ENCODE results near the gene NTMT1.

The NTMT1 gene
- total RNA-seq = 24.5 to 42.6 (median 34.6) reads per million in 9 experiments

GRCh38 chr9:129626079-129626624 is at the start of gene NTMT1:
Gene NTMT1, plus strand, starts transcription at chr9:129626163. Its CDS starts 6,541 bp downstream, at chr9:129632704.
- Mint-ChIP-seq H3K4me3 (peak within 1 kb of the TSS; percentile 83 to 89), H3K36me3 (ENCODE audit: insufficient read depth) (peaks cover 33% of the 10 kb centered on the region), H3K4me1 (ENCODE audit: low read depth in 2 of 2) (peaks cover 42 to 46% of the 10 kb centered on the region in 2 donors), H3K27me3 (peaks cover 4 to 23% of the 10 kb centered on the region in 2 donors), H3K9me3 (no peaks in the 10 kb centered on the region), H3K27ac (peak within 1 kb of the TSS; percentile 95 to 96)
- ATAC-seq (replicated peaks) = peak; percentile 81
- DNase-seq = peak; percentile 88 to 94 (median 92)

GRCh38 chr9:129576546-129577543 is 49.1 kb upstream of the NTMT1 start:
- Mint-ChIP-seq H3K4me3 (no peak overlapping the region), H3K4me1 (ENCODE audit: low read depth in 2 of 2) (peaks cover 11 to 21% of the 10 kb centered on the region in 2 donors), H3K27ac (no peak overlapping the region), H3K36me3 (ENCODE audit: insufficient read depth) (no peaks in the 10 kb centered on the region), H3K9me3 (no peaks in the 10 kb centered on the region), H3K27me3 (peaks cover 0 to 4% of the 10 kb centered on the region in 2 donors)
- no peak for ATAC-seq (replicated peaks)
- no peak for DNase-seq

GRCh38 chr9:129579294-129579693 is 46.7 kb upstream of the NTMT1 start:
- peak overlapping the region in 1 of 2 donors; percentile 17 for H3K27ac Mint-ChIP-seq
- H3K9me3 Mint-ChIP-seq = peaks cover 0 to 2% of the 10 kb centered on the region in 2 donors
- ATAC-seq (replicated peaks) (no peak), DNase-seq (no peak)
- peak overlapping the region in 1 of 2 donors; percentile 31 for H3K4me3 Mint-ChIP-seq
- H3K4me1 Mint-ChIP-seq (ENCODE audit: low read depth in 2 of 2) = peaks cover 14 to 33% of the 10 kb centered on the region in 2 donors
- no peaks in the 10 kb centered on the region for H3K27me3 Mint-ChIP-seq
- H3K36me3 Mint-ChIP-seq (ENCODE audit: insufficient read depth) = no peaks in the 10 kb centered on the region

DNA sequence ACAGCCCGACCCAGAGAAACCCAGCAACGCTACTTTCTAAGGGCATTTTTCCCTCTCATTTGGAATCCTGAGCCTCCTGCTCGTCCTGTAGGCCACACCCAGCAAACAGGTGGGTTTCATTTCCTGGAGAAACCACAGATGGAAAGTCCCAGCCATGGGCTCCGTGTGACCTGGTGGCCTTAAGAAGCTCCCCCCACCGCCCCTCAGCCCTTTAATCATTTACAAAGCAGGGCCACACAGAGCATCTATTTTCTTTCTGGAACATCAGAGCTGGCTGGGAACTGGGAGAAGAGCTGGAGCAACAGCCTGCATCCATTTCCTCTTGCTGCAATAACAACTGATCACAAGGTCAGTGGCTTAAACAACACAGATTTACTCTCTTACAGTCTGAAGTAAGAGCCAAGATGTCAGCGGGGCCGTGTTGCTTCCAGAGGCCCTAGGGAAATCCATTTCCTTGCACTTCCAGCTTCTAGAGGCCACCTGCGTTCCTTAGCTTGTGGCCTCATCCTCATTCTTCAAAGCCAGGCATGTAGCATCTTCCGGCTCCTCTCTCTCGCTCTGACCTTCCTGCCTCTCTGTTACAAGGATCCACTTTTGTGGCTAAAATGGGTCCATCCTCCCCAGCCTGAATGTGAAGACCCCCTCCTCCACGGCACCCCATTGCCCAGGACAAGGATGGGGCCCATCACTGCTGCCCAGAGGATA is 45.6 kb upstream of the NTMT1 start:
- Mint-ChIP-seq H3K4me1 (ENCODE audit: low read depth in 2 of 2) (peaks cover 18 to 41% of the 10 kb centered on the region in 2 donors), H3K4me3 (peak overlapping the region in 1 of 2 donors; percentile 31), H3K9me3 (peaks cover 0 to 2% of the 10 kb centered on the region in 2 donors), H3K27me3 (no peaks in the 10 kb centered on the region), H3K36me3 (ENCODE audit: insufficient read depth) (no peaks in the 10 kb centered on the region), H3K27ac (peak overlapping the region in 1 of 2 donors; percentile 46)
- DNase-seq (no peak), ATAC-seq (replicated peaks) (peak; percentile 59)

DNA sequence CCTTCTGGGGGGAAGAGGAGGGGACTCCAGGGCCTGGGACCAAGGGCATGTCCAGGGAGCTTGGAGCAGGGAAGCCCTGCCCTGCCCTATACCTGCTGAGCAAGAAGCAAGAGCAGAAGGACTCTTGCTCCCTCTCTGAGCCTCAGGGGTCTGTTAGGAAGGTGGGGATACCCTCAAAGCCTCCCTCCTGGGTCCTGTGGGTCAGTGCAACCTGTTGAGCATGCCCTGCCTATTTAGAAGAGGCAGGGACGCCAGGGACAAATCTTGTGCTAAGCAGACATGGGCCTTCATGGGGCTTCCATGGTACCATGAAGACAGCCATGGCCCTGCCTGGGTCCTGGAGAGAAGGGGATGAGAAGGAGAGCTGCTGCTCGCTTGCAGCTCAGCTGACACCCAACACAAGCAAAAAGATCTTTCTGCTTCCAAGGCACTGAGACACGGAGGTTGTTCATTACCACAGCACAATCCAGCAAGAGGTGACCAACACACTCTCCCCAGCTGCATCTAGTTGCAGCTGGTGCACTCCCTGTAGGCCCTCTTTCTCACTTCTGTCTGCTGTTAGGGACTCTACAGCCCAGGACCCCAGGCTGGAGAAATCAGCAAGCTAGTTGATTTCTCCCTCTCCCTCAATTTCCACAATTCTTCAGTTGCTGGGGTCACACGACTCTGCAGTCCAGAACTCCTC is 44.3 kb upstream of the NTMT1 start:
- H3K36me3 Mint-ChIP-seq (ENCODE audit: insufficient read depth) = no peaks in the 10 kb centered on the region
- ATAC-seq (replicated peaks) = no peak
- H3K27me3 Mint-ChIP-seq = no peaks in the 10 kb centered on the region
- no peak overlapping the region for H3K27ac Mint-ChIP-seq
- no peak overlapping the region for H3K4me3 Mint-ChIP-seq
- peaks cover 0 to 2% of the 10 kb centered on the region in 2 donors for H3K9me3 Mint-ChIP-seq
- no peak for DNase-seq
- peaks cover 18 to 46% of the 10 kb centered on the region in 2 donors for H3K4me1 Mint-ChIP-seq (ENCODE audit: low read depth in 2 of 2)

- DNase-seq = no peak
- ATAC-seq (replicated peaks) = peak; percentile 33
- H3K27me3 Mint-ChIP-seq = no peaks in the 10 kb centered on the region
These were observed 43.1 kb upstream of the NTMT1 start for GRCh38 chr9:129582855-129583254.

GRCh38 chr9:129583308-129584038 is 42.5 kb upstream of the NTMT1 start:
- Mint-ChIP-seq H3K27me3 (no peaks in the 10 kb centered on the region), H3K4me1 (ENCODE audit: low read depth in 2 of 2) (peaks cover 18 to 48% of the 10 kb centered on the region in 2 donors), H3K27ac (peak overlapping the region in 1 of 2 donors; percentile 62), H3K9me3 (peaks cover 0 to 2% of the 10 kb centered on the region in 2 donors), H3K36me3 (ENCODE audit: insufficient read depth) (no peaks in the 10 kb centered on the region), H3K4me3 (peak overlapping the region in 1 of 2 donors; percentile 34)
- no peak for DNase-seq
- ATAC-seq (replicated peaks) = no peak

More at GRCh38 chr9:129582855-129583254, 43.1 kb upstream of the NTMT1 start:
- peaks cover 18 to 48% of the 10 kb centered on the region in 2 donors for H3K4me1 Mint-ChIP-seq (ENCODE audit: low read depth in 2 of 2)
- no peaks in the 10 kb centered on the region for H3K36me3 Mint-ChIP-seq (ENCODE audit: insufficient read depth)
- peaks cover 0 to 2% of the 10 kb centered on the region in 2 donors for H3K9me3 Mint-ChIP-seq
- H3K4me3 Mint-ChIP-seq = no peak overlapping the region
- H3K27ac Mint-ChIP-seq = peak overlapping the region; percentile 15 to 31

GRCh38 chr9:129584136-129584535 is 41.8 kb upstream of the NTMT1 start:
- H3K27ac Mint-ChIP-seq = peak overlapping the region; percentile 80 to 83
- no peaks in the 10 kb centered on the region for H3K27me3 Mint-ChIP-seq
- ATAC-seq (replicated peaks) (peak; percentile 48), DNase-seq (peak; percentile 40 to 62 (median 51))
- H3K9me3 Mint-ChIP-seq = peaks cover 0 to 2% of the 10 kb centered on the region in 2 donors
- no peaks in the 10 kb centered on the region for H3K36me3 Mint-ChIP-seq (ENCODE audit: insufficient read depth)
- peak overlapping the region in 1 of 2 donors; percentile 54 for H3K4me3 Mint-ChIP-seq
- peaks cover 16 to 47% of the 10 kb centered on the region in 2 donors for H3K4me1 Mint-ChIP-seq (ENCODE audit: low read depth in 2 of 2)

DNA sequence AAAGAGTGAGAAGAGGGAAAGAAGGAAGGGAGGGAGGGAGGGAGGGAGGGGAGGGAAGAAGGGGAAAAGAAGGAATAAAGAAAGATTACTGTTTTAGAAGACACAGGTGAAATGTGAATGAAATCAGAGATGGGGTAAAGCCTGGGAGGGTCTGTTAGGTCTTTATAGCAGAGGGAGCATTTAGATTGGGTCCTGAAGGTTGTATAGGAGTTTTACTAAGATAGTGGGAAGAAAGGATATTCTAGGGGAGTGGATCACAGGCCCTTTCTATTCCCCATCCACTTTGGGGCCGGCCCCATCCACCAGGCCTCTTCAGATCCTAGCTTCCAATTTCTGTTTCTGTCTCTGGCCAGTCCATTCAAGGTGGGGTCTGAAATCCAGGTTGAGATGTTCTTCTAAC is 40.6 kb upstream of the NTMT1 start:
- peaks cover 4 to 10% of the 10 kb centered on the region in 2 donors for H3K27me3 Mint-ChIP-seq
- H3K4me3 Mint-ChIP-seq = no peak overlapping the region
- no peaks in the 10 kb centered on the region for H3K36me3 Mint-ChIP-seq (ENCODE audit: insufficient read depth)
- H3K27ac Mint-ChIP-seq = peak overlapping the region; percentile 80 to 83
- no peak for ATAC-seq (replicated peaks)
- no peak for DNase-seq
- peaks cover 12 to 35% of the 10 kb centered on the region in 2 donors for H3K4me1 Mint-ChIP-seq (ENCODE audit: low read depth in 2 of 2)
- peaks cover 0 to 2% of the 10 kb centered on the region in 2 donors for H3K9me3 Mint-ChIP-seq

GRCh38 chr9:129586245-129586644 is 39.7 kb upstream of the NTMT1 start:
- no peak overlapping the region for H3K4me3 Mint-ChIP-seq
- H3K36me3 Mint-ChIP-seq (ENCODE audit: insufficient read depth) = no peaks in the 10 kb centered on the region
- no peak for DNase-seq
- peak overlapping the region in 1 of 2 donors; percentile 83 for H3K27ac Mint-ChIP-seq
- peak; percentile 67 for ATAC-seq (replicated peaks)
- H3K4me1 Mint-ChIP-seq (ENCODE audit: low read depth in 2 of 2) = peaks cover 7 to 29% of the 10 kb centered on the region in 2 donors
- H3K9me3 Mint-ChIP-seq = peaks cover 0 to 2% of the 10 kb centered on the region in 2 donors
- peaks cover 11 to 18% of the 10 kb centered on the region in 2 donors for H3K27me3 Mint-ChIP-seq

DNA sequence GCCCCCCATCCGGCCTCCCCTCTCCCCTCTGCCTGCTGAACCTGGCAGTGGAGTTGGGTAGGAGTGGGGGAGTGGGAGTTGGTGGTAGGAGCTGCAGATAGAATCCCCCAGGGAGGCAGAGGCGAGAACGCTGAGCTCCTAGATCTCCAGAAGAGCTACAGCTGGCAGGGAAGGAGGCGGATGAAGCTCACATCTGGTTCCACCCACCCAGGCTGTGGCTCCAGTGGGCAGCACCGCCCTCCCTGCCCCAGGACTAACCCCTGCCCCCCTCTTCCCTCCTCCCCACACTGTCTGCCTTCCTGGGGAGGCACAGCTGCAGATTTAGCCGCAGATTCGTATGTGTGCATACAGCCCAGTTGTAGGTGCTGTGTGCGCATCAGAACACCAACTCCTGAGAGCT is 39.3 kb upstream of the NTMT1 start:
- Mint-ChIP-seq H3K27me3 (peaks cover 11 to 18% of the 10 kb centered on the region in 2 donors), H3K36me3 (ENCODE audit: insufficient read depth) (no peaks in the 10 kb centered on the region), H3K4me1 (ENCODE audit: low read depth in 2 of 2) (peaks cover 7 to 29% of the 10 kb centered on the region in 2 donors), H3K27ac (peak overlapping the region in 1 of 2 donors; percentile 83), H3K9me3 (peaks cover 0 to 2% of the 10 kb centered on the region in 2 donors), H3K4me3 (peak overlapping the region in 1 of 2 donors; percentile 47)
- peak in 1 of 3 experiments; percentile 24 for DNase-seq
- peak; percentile 76 for ATAC-seq (replicated peaks)
